Measurements from ENCODE around the gene WNK3. TPM values are rescaled to one million over a fixed set of nuclear protein-coding genes. Genes with fewer than 3 reads are reported as not detected.

The WNK3 gene
- total and polyA plus RNA-seq, 2 of the 13 experiments (the other 11 are each of a cell fraction or from before 2014, with no cell fraction given): 0.12 to 0.62 TPM

DNA sequence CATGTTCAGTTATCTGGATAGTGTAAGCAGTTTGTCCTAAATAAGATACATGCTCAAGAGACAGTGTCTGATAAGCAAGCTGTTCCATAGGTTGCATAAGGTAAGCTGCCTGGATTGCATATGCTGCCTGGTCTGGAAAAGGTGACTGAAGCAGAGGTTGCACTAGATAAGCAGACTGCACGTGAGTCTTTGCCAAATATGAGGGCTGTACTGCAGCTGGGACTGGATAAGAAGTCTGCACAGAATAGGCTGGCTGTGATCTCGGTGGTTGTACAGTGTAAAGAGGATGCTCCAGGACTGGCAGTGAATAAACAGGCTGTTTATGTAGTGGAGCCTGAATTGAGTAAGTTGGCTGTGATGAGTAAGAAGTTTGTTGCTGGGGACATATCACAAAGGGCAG, 68.9 kb downstream of the WNK3 start:
- peak; percentile 67 for ATAC-seq
- Histone ChIP-seq H3K36me3 (replicated peaks in 1 of 2; ENCODE audit: control insufficient read depth in 1 of 2, insufficient read depth in 2 of 2, low read length in 2 of 2) (no peaks in the 10 kb centered on the region), H3K27ac (ENCODE audit: extremely low read length, insufficient read depth, low read length) (no peak overlapping the region), H3K4me2 (ENCODE audit: low read depth, low read length) (no peak overlapping the region), H3K9me3 (ENCODE audit: low read length) (no peaks in the 10 kb centered on the region), H3K27me3 (ENCODE audit: control insufficient read depth in 1 of 2, insufficient read depth in 2 of 2, low read length in 2 of 2) (no peaks in the 10 kb centered on the region), H3K9ac (ENCODE audit: insufficient read depth, low read depth, low read length) (no peak overlapping the region), H4K20me1 (ENCODE audit: insufficient read depth, low read length) (no peaks in the 10 kb centered on the region), H3K79me2 (ENCODE audit: insufficient read depth, low read length) (no peaks in the 10 kb centered on the region), H3K4me1 (ENCODE audit: insufficient read depth, low read length) (peaks cover 60% of the 10 kb centered on the region), H2AFZ (ENCODE audit: low read length) (no peak overlapping the region), H3K4me3 (replicated peaks in 1 of 3; ENCODE audit: insufficient read depth in 1 of 3, low read depth in 2 of 3, low read length in 3 of 3) (no peak overlapping the region)
- peak; percentile 10 for DNase-seq (ENCODE audit: low spot score)
- FAIRE-seq: peak; percentile 77
- CTCF ChIA-PET (ENCODE audit: low intra/inter-chr PET ratio, low total read pairs): no interaction called here
- no TSS peak for BruUV-seq (replicated peaks)
- intact Hi-C loops (cut with micrococcal nuclease; ENCODE audit: unreplicated experiment) (no loop called here), in situ Hi-C loops (cut with HindIII; ENCODE audit: extremely low pct_ligation_motif_present, low pct_unique_long_range_greater_than_20kb) (no loop called here)
- WGBS (ENCODE audit: low lambda C conversion rate): 0% methylated on average over 2 of the region's 2 CpGs
- POLR2A ChIA-PET: interaction anchor here (0.9 kb wide), 1 partner anchor 106 kb away, joined by 3 read pairs; the partner anchor contains the start of gene FAM120C
- no peak for TF ChIP-seq HOXA7 (CRISPR knock-in tag; IDR thresholded peaks at IDR 0.05)
- no peak for TF ChIP-seq TBL1XR1 (IDR thresholded peaks at IDR 0.05; ENCODE audit: borderline replicate concordance, low read length, partially characterized antibody)
- TF ChIP-seq BHLHE40 (IDR thresholded peaks at IDR 0.05; ENCODE audit: low read length): 0 out of 2 replicates have a peak, but pooled peaks have one; percentile 40
- TF ChIP-seq, protein P1, sequence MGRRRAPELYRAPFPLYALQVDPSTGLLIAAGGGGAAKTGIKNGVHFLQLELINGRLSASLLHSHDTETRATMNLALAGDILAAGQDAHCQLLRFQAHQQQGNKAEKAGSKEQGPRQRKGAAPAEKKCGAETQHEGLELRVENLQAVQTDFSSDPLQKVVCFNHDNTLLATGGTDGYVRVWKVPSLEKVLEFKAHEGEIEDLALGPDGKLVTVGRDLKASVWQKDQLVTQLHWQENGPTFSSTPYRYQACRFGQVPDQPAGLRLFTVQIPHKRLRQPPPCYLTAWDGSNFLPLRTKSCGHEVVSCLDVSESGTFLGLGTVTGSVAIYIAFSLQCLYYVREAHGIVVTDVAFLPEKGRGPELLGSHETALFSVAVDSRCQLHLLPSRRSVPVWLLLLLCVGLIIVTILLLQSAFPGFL (CRISPR knock-in tag; IDR thresholded peaks at IDR 0.05): no peak
- no peak for TF ChIP-seq CHD4 (IDR thresholded peaks at IDR 0.05; ENCODE audit: borderline replicate concordance, low read length)
- TF ChIP-seq NR2F6 (IDR thresholded peaks at IDR 0.05): no peak
- no peak for TF ChIP-seq NR2F6 (CRISPR knock-in tag; IDR thresholded peaks at IDR 0.05)
- TF ChIP-seq, protein P2, sequence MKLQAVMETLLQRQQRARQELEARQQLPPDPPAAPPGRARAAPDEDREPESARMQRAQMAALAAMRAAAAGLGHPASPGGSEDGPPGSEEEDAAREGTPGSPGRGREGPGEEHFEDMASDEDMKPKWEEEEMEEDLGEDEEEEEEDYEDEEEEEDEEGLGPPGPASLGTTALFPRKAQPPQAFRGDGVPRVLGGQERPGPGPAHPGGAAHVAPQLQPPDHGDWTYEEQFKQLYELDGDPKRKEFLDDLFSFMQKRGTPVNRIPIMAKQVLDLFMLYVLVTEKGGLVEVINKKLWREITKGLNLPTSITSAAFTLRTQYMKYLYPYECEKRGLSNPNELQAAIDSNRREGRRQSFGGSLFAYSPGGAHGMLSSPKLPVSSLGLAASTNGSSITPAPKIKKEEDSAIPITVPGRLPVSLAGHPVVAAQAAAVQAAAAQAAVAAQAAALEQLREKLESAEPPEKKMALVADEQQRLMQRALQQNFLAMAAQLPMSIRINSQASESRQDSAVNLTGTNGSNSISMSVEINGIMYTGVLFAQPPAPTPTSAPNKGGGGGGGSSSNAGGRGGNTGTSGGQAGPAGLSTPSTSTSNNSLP (IDR thresholded peaks at IDR 0.05; ENCODE audit: low read depth, low read length): no peak
- TF ChIP-seq, protein P3, sequence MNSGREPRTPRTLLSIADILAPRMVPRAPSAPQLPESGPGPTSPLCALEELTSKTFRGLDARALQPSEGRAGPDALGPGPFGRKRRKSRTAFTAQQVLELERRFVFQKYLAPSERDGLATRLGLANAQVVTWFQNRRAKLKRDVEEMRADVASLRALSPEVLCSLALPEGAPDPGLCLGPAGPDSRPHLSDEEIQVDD (CRISPR knock-in tag; IDR thresholded peaks at IDR 0.05; ENCODE audit: borderline replicate concordance): no peak
- TF ChIP-seq, protein P4, sequence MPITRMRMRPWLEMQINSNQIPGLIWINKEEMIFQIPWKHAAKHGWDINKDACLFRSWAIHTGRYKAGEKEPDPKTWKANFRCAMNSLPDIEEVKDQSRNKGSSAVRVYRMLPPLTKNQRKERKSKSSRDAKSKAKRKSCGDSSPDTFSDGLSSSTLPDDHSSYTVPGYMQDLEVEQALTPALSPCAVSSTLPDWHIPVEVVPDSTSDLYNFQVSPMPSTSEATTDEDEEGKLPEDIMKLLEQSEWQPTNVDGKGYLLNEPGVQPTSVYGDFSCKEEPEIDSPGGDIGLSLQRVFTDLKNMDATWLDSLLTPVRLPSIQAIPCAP (CRISPR knock-in tag; IDR thresholded peaks at IDR 0.05; ENCODE audit: low read depth): no peak
- no peak for TF ChIP-seq NFIC (IDR thresholded peaks at IDR 0.05; ENCODE audit: low read length)
- TF ChIP-seq, protein P5, sequence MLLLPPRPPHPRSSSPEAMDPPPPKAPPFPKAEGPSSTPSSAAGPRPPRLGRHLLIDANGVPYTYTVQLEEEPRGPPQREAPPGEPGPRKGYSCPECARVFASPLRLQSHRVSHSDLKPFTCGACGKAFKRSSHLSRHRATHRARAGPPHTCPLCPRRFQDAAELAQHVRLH (CRISPR knock-in tag; IDR thresholded peaks at IDR 0.05; ENCODE audit: borderline replicate concordance, low read depth): no peak
- TF ChIP-seq FOSL2 (CRISPR knock-in tag; IDR thresholded peaks at IDR 0.05): 0 out of 2 replicates have a peak, but pooled peaks have one; percentile 3
- TF ChIP-seq BRCA1 (CRISPR knock-in tag; IDR thresholded peaks at IDR 0.05): no peak
- TF ChIP-seq IRX3 (CRISPR knock-in tag; IDR thresholded peaks at IDR 0.05; ENCODE audit: borderline replicate concordance, low read depth): no peak
- TF ChIP-seq HNF4A (CRISPR knock-in tag; IDR thresholded peaks at IDR 0.05): 0 out of 2 replicates have a peak, but pooled peaks have one; percentile 4
- TF ChIP-seq EED (CRISPR knock-in tag; IDR thresholded peaks at IDR 0.05): no peak
- TF ChIP-seq ZNF549 (CRISPR knock-in tag; IDR thresholded peaks at IDR 0.05): no peak
